Stimulated activated effector memory CD8-positive, alpha-beta T cell treated with anti-CD3 and anti-CD28 coated beads, Interleukin-12 subunit alpha, Interleukin-12 subunit beta, amount 100 ng/mL, for 72 hours (primary cell): ENCODE data around the gene PRICKLE4.
"Not testable (repeated sequence)": the region's sequence is repeated elsewhere in the genome, so short reads cannot be mapped to it uniquely, and the experiment has no call there.

Source experiments
- ATAC-seq: fragments of 150-1000 bp; cut with Tn5 transposase; 2 replicates; pipeline ENCODE4 v1.10.0; 2021
- DNase-seq, 2 donors: peaks; one replicate each; pipeline ENCODE4 v3.0.0; 2021 to 2022; ENCODE audit warnings: low spot score in 2 of 2
- H3K27ac Mint-ChIP-seq: one replicate; pipeline ENCODE4 v1.8.0; 2022; ENCODE audit warnings: mild to moderate bottlenecking, mixed read lengths
- H3K36me3 Mint-ChIP-seq: one replicate; pipeline ENCODE4 v1.8.0; 2022; ENCODE audit warnings: mild to moderate bottlenecking, mixed read lengths
- H3K4me1 Mint-ChIP-seq: one replicate; pipeline ENCODE4 v1.8.0; 2022; ENCODE audit warnings: mixed read lengths
- H3K4me3 Mint-ChIP-seq: one replicate; pipeline ENCODE4 v1.8.0; 2022; ENCODE audit warnings: mild to moderate bottlenecking, mixed read lengths
- H3K9me3 Mint-ChIP-seq: one replicate; pipeline ENCODE4 v1.8.0; 2022; ENCODE audit warnings: mixed read lengths

PRICKLE4 gene

GRCh38 chr6:41759106-41759904, 21.3 kb upstream of the PRICKLE4 start:
- DNase-seq (no peak), ATAC-seq (no peak)
- Mint-ChIP-seq H3K36me3 (no peaks in the 10 kb centered on the region), H3K27ac (no peak overlapping the region), H3K9me3 (no peaks in the 10 kb centered on the region), H3K4me3 (no peak overlapping the region), H3K4me1 (no peaks in the 10 kb centered on the region)

- Mint-ChIP-seq H3K27ac (no peak overlapping the region), H3K4me1 (no peaks in the 10 kb centered on the region), H3K36me3 (no peaks in the 10 kb centered on the region), H3K9me3 (no peaks in the 10 kb centered on the region), H3K4me3 (no peak overlapping the region)
- ATAC-seq = no peak
- no peak for DNase-seq
Observed at GRCh38 chr6:41759905-41760579, 20.5 kb upstream of the PRICKLE4 start.

- H3K4me3 Mint-ChIP-seq = no peak overlapping the region
- DNase-seq (no peak), ATAC-seq (no peak)
- no peak overlapping the region for H3K27ac Mint-ChIP-seq
- no peaks in the 10 kb centered on the region for H3K36me3 Mint-ChIP-seq
- H3K9me3 Mint-ChIP-seq = no peaks in the 10 kb centered on the region
- H3K4me1 Mint-ChIP-seq = peaks cover 6% of the 10 kb centered on the region
Observed at GRCh38 chr6:41763470-41763869, 17.1 kb upstream of the PRICKLE4 start.

GRCh38 chr6:41766043-41766664, 14.4 kb upstream of the PRICKLE4 start:
- peak overlapping the region; percentile 72 for H3K27ac Mint-ChIP-seq
- ATAC-seq, H3K9me3 Mint-ChIP-seq, H3K36me3 Mint-ChIP-seq, H3K4me1 Mint-ChIP-seq, DNase-seq, H3K4me3 Mint-ChIP-seq: not testable (repeated sequence)

GRCh38 chr6:41767112-41767833, 13.3 kb upstream of the PRICKLE4 start:
- no peak overlapping the region for H3K4me3 Mint-ChIP-seq
- DNase-seq (no peak), ATAC-seq (no peak)
- H3K9me3 Mint-ChIP-seq = no peaks in the 10 kb centered on the region
- peaks cover 13% of the 10 kb centered on the region for H3K36me3 Mint-ChIP-seq
- no peak overlapping the region for H3K27ac Mint-ChIP-seq
- H3K4me1 Mint-ChIP-seq = peaks cover 6% of the 10 kb centered on the region

GRCh38 chr6:41768545-41769308, 11.9 kb upstream of the PRICKLE4 start:
- no peaks in the 10 kb centered on the region for H3K9me3 Mint-ChIP-seq
- peaks cover 27% of the 10 kb centered on the region for H3K36me3 Mint-ChIP-seq
- ATAC-seq (peak; percentile 22), DNase-seq (no peak)
- peaks cover 6% of the 10 kb centered on the region for H3K4me1 Mint-ChIP-seq
- no peak overlapping the region for H3K4me3 Mint-ChIP-seq
- peak overlapping the region; percentile 54 for H3K27ac Mint-ChIP-seq

GRCh38 chr6:41769376-41769775, 11.2 kb upstream of the PRICKLE4 start:
- H3K27ac Mint-ChIP-seq = peak overlapping the region; percentile 54
- no peak for DNase-seq
- peaks cover 31% of the 10 kb centered on the region for H3K36me3 Mint-ChIP-seq
- ATAC-seq = no peak
- no peak overlapping the region for H3K4me3 Mint-ChIP-seq
- peaks cover 6% of the 10 kb centered on the region for H3K4me1 Mint-ChIP-seq
- no peaks in the 10 kb centered on the region for H3K9me3 Mint-ChIP-seq

- H3K27ac Mint-ChIP-seq = no peak overlapping the region
- H3K36me3 Mint-ChIP-seq = peaks cover 42% of the 10 kb centered on the region
- H3K4me1 Mint-ChIP-seq = peaks cover 6% of the 10 kb centered on the region
- DNase-seq (no peak), ATAC-seq (no peak)
- no peaks in the 10 kb centered on the region for H3K9me3 Mint-ChIP-seq
- no peak overlapping the region for H3K4me3 Mint-ChIP-seq
Observed at GRCh38 chr6:41770381-41771057, 10.1 kb upstream of the PRICKLE4 start.

GRCh38 chr6:41771058-41771983, 9.3 kb upstream of the PRICKLE4 start:
- no peak overlapping the region for H3K4me3 Mint-ChIP-seq
- no peak for DNase-seq
- peaks cover 6% of the 10 kb centered on the region for H3K4me1 Mint-ChIP-seq
- no peak overlapping the region for H3K27ac Mint-ChIP-seq
- no peak for ATAC-seq
- H3K36me3 Mint-ChIP-seq = peaks cover 42% of the 10 kb centered on the region
- H3K9me3 Mint-ChIP-seq = no peaks in the 10 kb centered on the region

- H3K27ac Mint-ChIP-seq = no peak overlapping the region
- H3K36me3 Mint-ChIP-seq = peaks cover 41% of the 10 kb centered on the region
- H3K9me3 Mint-ChIP-seq = no peaks in the 10 kb centered on the region
- DNase-seq (no peak), ATAC-seq (no peak)
- no peak overlapping the region for H3K4me3 Mint-ChIP-seq
- H3K4me1 Mint-ChIP-seq = peaks cover 8% of the 10 kb centered on the region
Observed at GRCh38 chr6:41774841-41775240, 5.7 kb upstream of the PRICKLE4 start.

- no peaks in the 10 kb centered on the region for H3K9me3 Mint-ChIP-seq
- ATAC-seq (no peak), DNase-seq (no peak)
- no peak overlapping the region for H3K27ac Mint-ChIP-seq
- no peak overlapping the region for H3K4me3 Mint-ChIP-seq
- H3K36me3 Mint-ChIP-seq = peaks cover 36% of the 10 kb centered on the region
- H3K4me1 Mint-ChIP-seq = peaks cover 8% of the 10 kb centered on the region
Observed at GRCh38 chr6:41775293-41775882, 5.2 kb upstream of the PRICKLE4 start.

GRCh38 chr6:41777551-41778285, 2.9 kb upstream of the PRICKLE4 start:
- H3K4me3 Mint-ChIP-seq = no peak overlapping the region
- no peaks in the 10 kb centered on the region for H3K9me3 Mint-ChIP-seq
- H3K27ac Mint-ChIP-seq = no peak overlapping the region
- no peak for ATAC-seq
- H3K36me3 Mint-ChIP-seq = peaks cover 25% of the 10 kb centered on the region
- H3K4me1 Mint-ChIP-seq = peaks cover 15% of the 10 kb centered on the region
- no peak for DNase-seq

- peak overlapping the region; percentile 83 for H3K27ac Mint-ChIP-seq
- H3K36me3 Mint-ChIP-seq = peaks cover 13% of the 10 kb centered on the region
- peaks cover 15% of the 10 kb centered on the region for H3K4me1 Mint-ChIP-seq
- ATAC-seq = no peak
- no peaks in the 10 kb centered on the region for H3K9me3 Mint-ChIP-seq
- no peak for DNase-seq
- peak overlapping the region; percentile 86 for H3K4me3 Mint-ChIP-seq
Observed at GRCh38 chr6:41778895-41779294, 1.7 kb upstream of the PRICKLE4 start.
